Neural cell (in vitro differentiated cells): ENCODE measurements around the gene MYO5A. TPM values are rescaled to one million over a fixed set of nuclear protein-coding genes. Genes with fewer than 3 reads are reported as not detected.
"Not testable (repeated sequence)": the region's sequence is repeated elsewhere in the genome, so short reads cannot be mapped to it uniquely, and the experiment has no call there.

Experiments used
- H2AFZ ChIP-seq: fragments of 200-600, 300-800 bp; sonication (generic), shearing (Covaris generic); 2 replicates; pipeline ENCODE4 v1.6.0; 2014; ENCODE audit warnings: low read depth, mild to moderate bottlenecking, antibody characterized with exemption, low read length, moderate library complexity
- H3F3A ChIP-seq: fragments of 200-600 bp; shearing (Covaris generic); 2 replicates; pipeline ENCODE4 v1.6.1; 2016; ENCODE audit warnings: mild to moderate bottlenecking, moderate library complexity, mixed read lengths, antibody characterized with exemption, low read length; ENCODE audit not compliant: insufficient read depth, poor library complexity, severe bottlenecking
- H3K27ac ChIP-seq: fragments of 200-600, 300-800 bp; sonication (generic), shearing (Covaris generic); 2 replicates; pipeline ENCODE4 v1.5.1; 2014; ENCODE audit warnings: mild to moderate bottlenecking, low read length, moderate library complexity
- H3K27me3 ChIP-seq: fragments of 300-800, 200-600 bp; sonication (generic), shearing (Covaris generic); 2 replicates; pipeline ENCODE4 v1.6.0; 2014; ENCODE audit warnings: mild to moderate bottlenecking, low read depth, low read length, moderate library complexity; ENCODE audit not compliant: insufficient read depth
- H3K36me3 ChIP-seq: fragments of 300-800, 200-600 bp; sonication (generic), shearing (Covaris generic); 2 replicates; pipeline ENCODE4 v1.5.1; 2014; ENCODE audit warnings: mild to moderate bottlenecking, antibody characterized with exemption, low read length, moderate library complexity; ENCODE audit not compliant: insufficient read depth
- H3K4me2 ChIP-seq: fragments of 300-800, 200-600 bp; sonication (generic), shearing (Covaris generic); 2 replicates; pipeline ENCODE4 v1.6.0; 2014; ENCODE audit warnings: mild to moderate bottlenecking, low read length
- H3K4me3 ChIP-seq: fragments of 300-800, 200-600 bp; sonication (generic), shearing (Covaris generic); 2 replicates; pipeline ENCODE4 v1.5.1; 2014; ENCODE audit warnings: mild to moderate bottlenecking, low read length, moderate library complexity
- H3K79me2 ChIP-seq: fragments of 200-600 bp; shearing (Covaris generic); replicated peaks from 2 replicates; pipeline ENCODE4 v1.6.0; 2014; ENCODE audit warnings: mild to moderate bottlenecking, low read length, moderate library complexity; ENCODE audit not compliant: insufficient read depth
- H3K9ac ChIP-seq: fragments of 300-800, 200-600 bp; sonication (generic), shearing (Covaris generic); 2 replicates; pipeline ENCODE4 v1.6.1; 2016; ENCODE audit warnings: mild to moderate bottlenecking, low read length, mixed read lengths
- H3K9me2 ChIP-seq: fragments of 200-600 bp; shearing (Covaris generic); 2 replicates; pipeline ENCODE4 v1.6.1; 2016; ENCODE audit warnings: mild to moderate bottlenecking, low read length, mixed read lengths; ENCODE audit not compliant: insufficient read depth
- H3K9me3 ChIP-seq: fragments of 200-600, 300-800 bp; sonication (generic), shearing (Covaris generic); 2 replicates; pipeline ENCODE4 v1.6.1; 2016; ENCODE audit warnings: mild to moderate bottlenecking, mixed run types, low read length, moderate library complexity, mixed read lengths
- H4K20me1 ChIP-seq: fragments of 200-600 bp; shearing (Covaris generic); 2 replicates; pipeline ENCODE4 v1.6.1; 2016; ENCODE audit warnings: mild to moderate bottlenecking, mixed run types; ENCODE audit not compliant: insufficient read depth
- EP300 ChIP-seq: fragments of 450-650 bp; conservative IDR thresholded peaks from 2 replicates; pipeline ENCODE4 v1.6.1; 2014; ENCODE audit warnings: antibody characterized with exemption, mild to moderate bottlenecking, moderate library complexity; ENCODE audit not compliant: poor library complexity, severe bottlenecking
- EZH2 ChIP-seq: fragments of 200-600, 300-800 bp; shearing (Covaris generic), sonication (generic); IDR thresholded peaks from 2 replicates; pipeline ENCODE4 v1.6.1; 2014; ENCODE audit warnings: antibody characterized with exemption, low read length, borderline replicate concordance, mild to moderate bottlenecking; ENCODE audit not compliant: insufficient read depth, poor library complexity, severe bottlenecking
- MXI1 ChIP-seq: fragments of 450-650 bp; conservative IDR thresholded peaks from 2 replicates; pipeline ENCODE4 v1.6.1; 2014; ENCODE audit warnings: antibody characterized with exemption, mild to moderate bottlenecking; ENCODE audit not compliant: poor library complexity, severe bottlenecking
- POLR2AphosphoS5 ChIP-seq: IDR thresholded peaks from 2 replicates; pipeline ENCODE4 v1.6.1; 2012
- RAD21 ChIP-seq: fragments of 450-650 bp; conservative IDR thresholded peaks from 2 replicates; pipeline ENCODE4 v1.6.1; 2014; ENCODE audit warnings: antibody characterized with exemption, mild to moderate bottlenecking, moderate library complexity
- SMC3 ChIP-seq: fragments of 450-650 bp; conservative IDR thresholded peaks from 2 replicates; pipeline ENCODE4 v1.6.1; 2014; ENCODE audit warnings: antibody characterized with exemption, mild to moderate bottlenecking, moderate library complexity; ENCODE audit not compliant: poor library complexity
- TAF1 ChIP-seq: IDR thresholded peaks from 2 replicates; pipeline ENCODE4 v1.6.1; 2012; ENCODE audit warnings: low read depth
- polyA plus RNA-seq: library from polyadenylated mRNA; depleted of rRNA; stranded (reverse); fragments of >200 nt; gene quantifications from 2 replicates; pipeline ENCODE4 v1.2.3, GENCODE V29; 2014
- TF ChIP-seq, protein P1 (sequence below): fragments of 450-650 bp; IDR thresholded peaks from 2 replicates; pipeline ENCODE4 v1.5.1; 2014; ENCODE audit warnings: antibody characterized with exemption, mild to moderate bottlenecking, moderate library complexity; ENCODE audit not compliant: poor library complexity, severe bottlenecking
- TF ChIP-seq, protein P2 (sequence below): IDR thresholded peaks from 2 replicates; pipeline ENCODE4 v1.6.1; 2012; ENCODE audit warnings: borderline replicate concordance

Gene MYO5A
- polyA plus RNA-seq, 1 donor from 2014 or later = 43.8 TPM

- Histone ChIP-seq H3K4me2 (no peak overlapping the region), H3K9me2 (no peaks in the 10 kb centered on the region), H4K20me1 (no peaks in the 10 kb centered on the region), H3K36me3 (no peaks in the 10 kb centered on the region), H2AFZ (no peak overlapping the region), H3K79me2 (peaks cover 5% of the 10 kb centered on the region), H3K9ac (no peak overlapping the region), H3K4me3 (no peak overlapping the region), H3K27me3 (no peaks in the 10 kb centered on the region), H3F3A (no peaks in the 10 kb centered on the region), H3K9me3 (no peaks in the 10 kb centered on the region), H3K27ac (no peak overlapping the region)
- no peak for TF ChIP-seq TAF1
- TF ChIP-seq MXI1 = no peak
- no peak for TF ChIP-seq EP300
- no peak for TF ChIP-seq SMC3
- no peak for TF ChIP-seq EZH2
- TF ChIP-seq, protein P1, sequence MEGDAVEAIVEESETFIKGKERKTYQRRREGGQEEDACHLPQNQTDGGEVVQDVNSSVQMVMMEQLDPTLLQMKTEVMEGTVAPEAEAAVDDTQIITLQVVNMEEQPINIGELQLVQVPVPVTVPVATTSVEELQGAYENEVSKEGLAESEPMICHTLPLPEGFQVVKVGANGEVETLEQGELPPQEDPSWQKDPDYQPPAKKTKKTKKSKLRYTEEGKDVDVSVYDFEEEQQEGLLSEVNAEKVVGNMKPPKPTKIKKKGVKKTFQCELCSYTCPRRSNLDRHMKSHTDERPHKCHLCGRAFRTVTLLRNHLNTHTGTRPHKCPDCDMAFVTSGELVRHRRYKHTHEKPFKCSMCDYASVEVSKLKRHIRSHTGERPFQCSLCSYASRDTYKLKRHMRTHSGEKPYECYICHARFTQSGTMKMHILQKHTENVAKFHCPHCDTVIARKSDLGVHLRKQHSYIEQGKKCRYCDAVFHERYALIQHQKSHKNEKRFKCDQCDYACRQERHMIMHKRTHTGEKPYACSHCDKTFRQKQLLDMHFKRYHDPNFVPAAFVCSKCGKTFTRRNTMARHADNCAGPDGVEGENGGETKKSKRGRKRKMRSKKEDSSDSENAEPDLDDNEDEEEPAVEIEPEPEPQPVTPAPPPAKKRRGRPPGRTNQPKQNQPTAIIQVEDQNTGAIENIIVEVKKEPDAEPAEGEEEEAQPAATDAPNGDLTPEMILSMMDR = no peak
- no peak for TF ChIP-seq RAD21
Observed at GRCh38 chr15:52445553-52445952, 83.1 kb downstream of the MYO5A start.

DNA sequence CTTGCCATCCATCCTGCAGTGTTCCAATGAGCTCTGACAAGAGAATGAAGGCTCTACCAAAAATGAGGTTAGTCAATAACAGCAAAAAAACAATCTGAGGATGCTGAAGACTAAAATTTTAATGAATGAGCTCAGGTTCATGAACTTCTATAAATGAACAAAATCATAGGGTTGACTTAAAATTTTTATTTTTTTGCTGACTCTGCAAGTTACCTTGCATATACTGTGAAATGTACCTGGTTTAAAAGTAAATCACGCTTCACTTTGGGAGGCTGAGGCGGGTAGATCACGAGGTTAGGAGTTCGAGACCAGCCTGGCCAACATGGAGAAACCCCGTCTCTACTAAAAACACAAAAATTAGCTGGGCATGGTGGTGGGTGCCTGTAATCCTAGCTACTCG is 85.5 kb downstream of the MYO5A start:
- not testable (repeated sequence) for H3K9ac ChIP-seq, H3K79me2 ChIP-seq

GRCh38 chr15:52441841-52442240 is 86.8 kb downstream of the MYO5A start:
- no peak overlapping the region for H3K4me2 ChIP-seq
- TF ChIP-seq EP300 (no peak), EZH2 (no peak), SMC3 (no peak), POLR2AphosphoS5 (no peak), RAD21 (no peak), TAF1 (no peak), MXI1 (no peak)
- TF ChIP-seq, protein P2, sequence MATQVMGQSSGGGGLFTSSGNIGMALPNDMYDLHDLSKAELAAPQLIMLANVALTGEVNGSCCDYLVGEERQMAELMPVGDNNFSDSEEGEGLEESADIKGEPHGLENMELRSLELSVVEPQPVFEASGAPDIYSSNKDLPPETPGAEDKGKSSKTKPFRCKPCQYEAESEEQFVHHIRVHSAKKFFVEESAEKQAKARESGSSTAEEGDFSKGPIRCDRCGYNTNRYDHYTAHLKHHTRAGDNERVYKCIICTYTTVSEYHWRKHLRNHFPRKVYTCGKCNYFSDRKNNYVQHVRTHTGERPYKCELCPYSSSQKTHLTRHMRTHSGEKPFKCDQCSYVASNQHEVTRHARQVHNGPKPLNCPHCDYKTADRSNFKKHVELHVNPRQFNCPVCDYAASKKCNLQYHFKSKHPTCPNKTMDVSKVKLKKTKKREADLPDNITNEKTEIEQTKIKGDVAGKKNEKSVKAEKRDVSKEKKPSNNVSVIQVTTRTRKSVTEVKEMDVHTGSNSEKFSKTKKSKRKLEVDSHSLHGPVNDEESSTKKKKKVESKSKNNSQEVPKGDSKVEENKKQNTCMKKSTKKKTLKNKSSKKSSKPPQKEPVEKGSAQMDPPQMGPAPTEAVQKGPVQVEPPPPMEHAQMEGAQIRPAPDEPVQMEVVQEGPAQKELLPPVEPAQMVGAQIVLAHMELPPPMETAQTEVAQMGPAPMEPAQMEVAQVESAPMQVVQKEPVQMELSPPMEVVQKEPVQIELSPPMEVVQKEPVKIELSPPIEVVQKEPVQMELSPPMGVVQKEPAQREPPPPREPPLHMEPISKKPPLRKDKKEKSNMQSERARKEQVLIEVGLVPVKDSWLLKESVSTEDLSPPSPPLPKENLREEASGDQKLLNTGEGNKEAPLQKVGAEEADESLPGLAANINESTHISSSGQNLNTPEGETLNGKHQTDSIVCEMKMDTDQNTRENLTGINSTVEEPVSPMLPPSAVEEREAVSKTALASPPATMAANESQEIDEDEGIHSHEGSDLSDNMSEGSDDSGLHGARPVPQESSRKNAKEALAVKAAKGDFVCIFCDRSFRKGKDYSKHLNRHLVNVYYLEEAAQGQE = no peak
- TF ChIP-seq, protein P1 = no peak
- H3K9ac ChIP-seq = no peak overlapping the region

More for the DNA sequence above, 85.5 kb downstream of the MYO5A start:
- not testable (repeated sequence) for H3K36me3 ChIP-seq, H3K4me2 ChIP-seq, H3K9me3 ChIP-seq, H3F3A ChIP-seq, H3K27me3 ChIP-seq, H4K20me1 ChIP-seq, H3K9me2 ChIP-seq, H3K27ac ChIP-seq, H3K4me3 ChIP-seq, H2AFZ ChIP-seq

More at GRCh38 chr15:52441841-52442240, 86.8 kb downstream of the MYO5A start:
- Histone ChIP-seq H3K36me3 (no peaks in the 10 kb centered on the region), H3K79me2 (peaks cover 12% of the 10 kb centered on the region), H3K9me3 (no peaks in the 10 kb centered on the region), H3K9me2 (no peaks in the 10 kb centered on the region), H3F3A (no peaks in the 10 kb centered on the region), H3K27me3 (no peaks in the 10 kb centered on the region), H3K27ac (no peak overlapping the region), H3K4me3 (no peak overlapping the region), H2AFZ (no peak overlapping the region), H4K20me1 (no peaks in the 10 kb centered on the region)
